HuH-7.5 (cell line): Measurements from ENCODE around the gene FGF8.
A peak's percentile ranks its signal among the peaks of the same experiment; 100 is the strongest.
"Not testable (repeated sequence)": the region's sequence is repeated elsewhere in the genome, so short reads cannot be mapped to it uniquely, and the experiment has no call there.

ENCODE experiments used
- DNase-seq: peaks from one replicate; pipeline ENCODE4 v3.0.0; 2011; ENCODE audit warnings: low spot score

FGF8 gene, protein sequence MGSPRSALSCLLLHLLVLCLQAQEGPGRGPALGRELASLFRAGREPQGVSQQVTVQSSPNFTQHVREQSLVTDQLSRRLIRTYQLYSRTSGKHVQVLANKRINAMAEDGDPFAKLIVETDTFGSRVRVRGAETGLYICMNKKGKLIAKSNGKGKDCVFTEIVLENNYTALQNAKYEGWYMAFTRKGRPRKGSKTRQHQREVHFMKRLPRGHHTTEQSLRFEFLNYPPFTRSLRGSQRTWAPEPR

DNA sequence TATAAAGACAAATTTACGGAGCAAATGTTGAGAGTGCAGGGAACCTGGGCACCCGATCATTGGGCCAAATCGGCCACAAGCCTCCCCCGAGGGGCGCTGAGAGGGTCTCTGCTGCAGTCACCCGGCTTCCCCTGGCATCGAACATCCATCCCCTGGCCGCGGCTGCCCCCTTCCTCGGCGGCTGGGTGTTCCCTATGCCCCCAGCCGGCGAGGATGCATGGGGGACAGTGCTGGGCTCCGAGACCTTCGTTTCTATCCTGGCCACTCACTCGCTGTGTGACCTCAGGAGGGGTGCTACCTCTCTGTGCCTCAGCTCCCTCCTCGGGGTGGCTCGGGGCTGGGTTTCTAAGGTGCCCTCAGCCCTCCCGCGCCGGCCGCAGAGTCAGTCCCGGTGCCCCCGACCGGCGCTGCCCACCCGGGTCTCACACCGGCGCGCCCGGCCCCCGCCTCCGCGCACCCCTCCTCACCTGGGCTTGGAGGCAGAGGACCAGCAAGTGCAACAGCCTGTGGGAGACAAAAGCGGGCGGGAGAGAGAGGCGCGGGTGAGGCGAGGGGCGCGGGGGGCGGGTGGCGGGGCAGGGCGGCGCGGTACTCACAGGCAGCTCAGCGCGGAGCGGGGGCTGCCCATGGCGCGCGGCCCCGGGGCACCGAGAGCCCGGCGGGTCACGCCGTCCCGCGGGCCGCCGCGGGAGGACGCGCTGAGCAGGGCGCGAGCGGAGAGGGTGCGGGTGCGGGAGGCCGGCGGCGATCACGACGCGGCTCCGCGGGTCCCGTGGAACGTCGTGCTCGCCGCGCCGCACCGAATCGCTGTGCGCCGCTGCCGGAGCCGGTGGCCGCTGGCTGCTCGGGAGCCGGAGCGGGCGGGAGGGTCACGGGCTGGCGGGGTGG is at the start of gene FGF8:
FGF8 (minus strand) TSS at position 842 of the 888 bp plus-strand sequence; CDS start at position 628, 214 bp downstream.
- DNase-seq = no peak

DNA sequence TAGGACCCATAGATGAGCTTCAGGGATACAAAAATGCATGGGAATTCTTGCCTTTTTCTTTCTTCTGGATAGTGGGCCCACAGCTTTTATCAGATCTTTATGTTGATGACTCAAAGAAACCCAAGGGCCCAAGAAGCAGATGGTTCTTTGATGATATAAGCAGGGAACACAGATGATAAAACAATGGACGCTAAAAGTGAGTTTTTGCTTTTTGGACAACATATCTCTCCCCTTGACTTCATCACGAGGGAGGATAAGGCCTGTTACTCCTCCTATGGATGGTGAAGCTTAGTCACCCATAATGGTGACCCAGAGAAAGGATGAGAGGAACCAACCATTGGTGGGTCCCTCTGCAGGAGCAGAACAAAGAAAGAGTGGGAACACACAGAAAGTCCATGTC is 48.8 kb upstream of the FGF8 start:
- DNase-seq = no peak

DNA sequence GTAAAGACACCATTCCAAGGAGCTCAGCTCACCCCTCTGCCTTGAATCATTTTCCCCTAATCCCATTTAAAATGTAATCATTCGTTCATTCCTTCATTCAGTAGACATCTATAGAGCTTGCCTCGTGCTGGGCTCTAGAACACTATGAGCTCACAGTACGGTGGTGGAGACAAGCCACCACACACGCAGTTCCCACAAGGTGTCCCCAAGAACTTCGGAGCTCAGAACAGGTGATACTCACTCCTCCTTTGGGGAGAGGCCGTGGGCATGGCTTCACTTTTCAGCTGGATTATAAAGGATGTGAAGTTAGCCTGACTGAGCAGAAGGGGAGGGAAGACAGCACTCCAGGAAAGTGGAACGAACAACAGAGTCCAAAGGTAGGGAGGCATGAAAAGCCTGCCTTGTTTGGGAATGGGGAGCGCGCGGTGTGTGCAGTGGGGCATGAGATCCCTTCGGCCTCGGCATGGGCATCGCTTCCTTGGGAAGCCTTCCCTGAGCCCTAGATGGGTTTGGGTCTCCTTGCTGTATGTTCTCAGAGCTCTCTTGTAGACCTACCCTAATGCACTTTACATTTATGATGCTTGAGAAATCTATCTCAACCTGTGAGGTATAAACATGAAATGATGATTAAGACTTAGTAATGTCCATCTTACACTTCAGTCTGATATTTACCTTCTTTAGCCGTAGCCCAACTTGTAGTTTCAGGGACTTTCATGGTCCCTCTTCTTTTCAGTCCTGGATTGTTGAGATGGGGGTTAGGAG is 43.1 kb upstream of the FGF8 start:
- DNase-seq = no peak

DNA sequence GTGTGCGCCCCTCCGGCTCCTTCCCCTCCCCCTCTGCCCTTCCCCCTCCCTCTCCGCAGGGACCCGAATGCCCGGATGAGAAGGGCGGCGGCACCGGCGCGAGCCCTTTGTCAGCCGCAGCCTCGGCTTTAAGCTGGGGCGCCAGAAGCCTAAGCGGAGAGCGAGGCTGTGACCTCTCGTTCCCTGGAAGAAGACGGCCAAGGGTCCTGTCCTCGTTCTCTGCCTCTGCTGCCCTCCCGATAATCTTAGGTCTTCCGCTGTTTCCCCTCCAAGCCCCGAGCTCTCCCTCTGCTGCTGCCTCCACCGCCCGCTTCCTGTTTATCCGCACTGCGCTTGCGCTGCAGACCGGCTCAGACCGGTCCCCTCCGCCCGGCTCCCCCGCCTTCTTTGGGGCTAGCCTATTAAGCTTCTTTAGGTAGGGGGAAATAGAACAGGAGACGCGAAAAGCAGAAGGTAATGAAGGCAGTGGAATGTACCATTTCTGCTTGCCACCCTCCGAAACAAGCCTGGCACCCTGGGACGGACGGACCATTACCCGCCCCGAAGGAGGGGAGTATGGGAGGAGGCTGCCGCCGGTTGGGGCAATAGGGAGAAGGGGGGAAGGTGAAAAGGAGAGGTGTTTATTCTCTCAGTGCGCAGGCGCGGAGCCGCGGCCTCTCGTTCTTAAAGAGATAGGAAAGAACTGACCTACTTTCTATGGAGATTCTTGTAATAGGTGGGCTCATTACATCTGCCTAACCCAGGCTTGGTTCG is 42.4 kb upstream of the FGF8 start, which contains the start of gene OGA:
OGA (minus strand) TSS at position 326 of the 753 bp plus-strand sequence. CDS start 422 bp downstream, outside the sequence.
- DNase-seq = peak; percentile 92

DNA sequence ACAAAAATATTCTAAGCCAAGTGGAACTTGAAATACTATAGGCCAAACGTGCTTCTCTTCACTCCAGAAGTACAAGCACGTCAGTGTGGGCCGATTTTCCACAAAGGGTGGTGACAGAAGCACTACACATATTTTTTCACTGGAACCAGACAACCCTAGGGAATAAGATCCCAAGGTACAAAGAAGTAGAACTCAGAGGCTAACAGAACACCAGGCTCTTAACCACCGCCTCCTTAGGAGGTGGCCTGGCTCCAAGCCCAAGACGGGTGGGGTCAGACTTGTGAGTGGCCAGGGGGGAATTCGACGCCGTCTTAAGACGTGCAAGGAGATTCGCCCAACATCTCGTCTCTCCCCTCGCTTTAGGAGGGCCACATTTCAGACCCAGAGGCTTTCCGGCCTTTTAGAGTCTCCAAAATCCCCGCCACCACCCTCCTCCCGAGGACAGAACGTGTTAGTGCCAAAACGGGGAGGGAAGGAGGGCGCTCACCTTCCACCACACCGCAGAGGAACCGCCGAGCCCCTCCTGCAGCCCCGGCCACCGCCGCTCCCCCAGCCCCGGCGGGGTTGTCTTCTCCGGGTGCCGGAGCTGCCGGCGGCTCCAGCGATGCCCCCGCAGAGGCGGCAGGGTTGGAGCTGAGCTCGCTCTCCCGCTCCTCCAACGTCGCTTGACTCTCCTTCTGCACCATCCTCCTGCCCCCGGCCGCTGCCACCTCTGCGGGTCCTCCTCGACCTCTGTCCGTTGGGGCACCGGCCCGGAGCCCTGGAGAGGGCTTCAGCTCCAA is 41.6 kb upstream of the FGF8 start:
- DNase-seq = no peak

DNA sequence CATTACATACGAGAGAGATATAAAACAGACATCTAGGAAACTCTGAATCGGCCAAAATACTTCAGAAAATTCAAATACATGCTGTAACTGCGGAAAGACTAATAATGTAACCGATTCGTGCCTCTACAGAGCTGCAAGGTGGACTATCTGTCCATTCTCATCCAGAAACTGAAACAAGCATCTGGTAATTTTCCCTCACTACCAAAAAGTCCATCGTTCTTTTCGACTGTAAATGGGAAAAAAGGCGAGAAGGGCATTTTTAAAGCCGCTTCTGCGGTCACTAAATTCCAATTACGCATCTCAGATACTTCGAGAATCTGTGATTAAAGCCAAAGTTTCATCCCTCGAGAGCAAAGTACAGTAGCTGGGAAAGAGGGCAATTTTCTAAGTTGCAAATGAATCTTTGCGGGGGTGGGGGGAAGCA is 41.0 kb upstream of the FGF8 start:
- DNase-seq = no peak

DNA sequence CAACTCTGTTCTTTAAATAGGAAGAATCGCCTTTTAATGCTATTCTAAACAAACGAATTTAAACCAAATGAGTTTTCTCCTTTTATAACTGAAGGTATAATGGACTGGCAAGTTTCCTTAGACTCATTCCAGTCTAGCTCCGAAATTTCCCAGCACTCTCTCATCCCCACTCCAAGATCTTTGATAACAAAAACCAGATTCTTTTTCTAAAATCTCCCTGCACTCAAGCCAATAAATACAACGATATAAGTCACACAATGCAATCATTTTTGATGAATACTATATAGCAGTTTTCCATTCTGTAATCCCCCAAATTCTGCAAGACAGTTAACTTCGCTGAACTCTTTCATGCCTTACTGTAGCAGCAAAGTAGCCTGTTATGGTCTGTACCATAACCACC is 40.5 kb upstream of the FGF8 start:
- no peak for DNase-seq

DNA sequence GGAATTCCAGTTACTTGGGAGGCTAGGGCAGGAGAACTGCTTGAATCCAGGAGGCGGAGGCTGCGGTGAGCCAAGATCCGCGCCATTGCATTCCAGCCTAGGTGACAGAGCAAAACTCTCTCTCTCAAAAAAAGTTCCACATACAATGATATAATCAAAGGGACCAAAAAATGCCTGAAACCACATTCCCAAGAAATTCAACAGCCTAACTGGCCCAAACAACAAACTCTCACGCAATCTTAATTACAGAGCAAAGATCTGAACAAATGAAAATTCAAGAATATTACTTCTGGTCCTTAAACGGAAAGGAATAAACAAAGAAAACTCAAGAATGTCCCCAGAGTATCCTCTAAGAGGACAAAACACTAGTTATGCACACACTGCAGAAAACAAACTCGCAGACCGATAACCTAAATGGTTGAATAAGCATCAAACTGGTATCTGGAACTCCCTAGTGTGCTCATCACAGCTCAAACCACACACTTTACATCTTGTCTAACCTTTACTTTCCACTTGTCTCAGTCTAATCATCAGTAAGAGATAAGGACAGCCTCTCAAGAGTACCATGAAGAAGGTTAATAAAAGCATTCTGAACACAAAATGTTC is 38.7 kb upstream of the FGF8 start:
- no peak for DNase-seq

DNA sequence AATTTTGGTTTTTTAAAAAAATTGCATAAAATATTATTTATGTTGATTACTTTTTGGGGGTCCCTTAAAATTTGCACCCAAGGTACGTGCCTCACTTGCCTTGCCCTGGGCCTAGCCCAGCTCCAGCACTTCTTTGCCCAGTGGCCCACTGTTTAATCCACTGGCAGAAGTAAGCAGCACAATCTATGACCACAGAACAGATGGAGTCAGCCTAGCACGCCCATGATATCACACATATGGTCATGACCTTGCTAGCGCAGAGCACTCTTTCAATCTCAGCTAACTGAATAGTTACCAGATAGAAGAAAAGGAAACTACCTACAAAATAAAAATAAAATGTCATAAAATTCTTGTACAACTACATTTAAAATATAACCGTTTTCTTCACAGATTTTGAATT is 36.7 kb upstream of the FGF8 start:
- no peak for DNase-seq

DNA sequence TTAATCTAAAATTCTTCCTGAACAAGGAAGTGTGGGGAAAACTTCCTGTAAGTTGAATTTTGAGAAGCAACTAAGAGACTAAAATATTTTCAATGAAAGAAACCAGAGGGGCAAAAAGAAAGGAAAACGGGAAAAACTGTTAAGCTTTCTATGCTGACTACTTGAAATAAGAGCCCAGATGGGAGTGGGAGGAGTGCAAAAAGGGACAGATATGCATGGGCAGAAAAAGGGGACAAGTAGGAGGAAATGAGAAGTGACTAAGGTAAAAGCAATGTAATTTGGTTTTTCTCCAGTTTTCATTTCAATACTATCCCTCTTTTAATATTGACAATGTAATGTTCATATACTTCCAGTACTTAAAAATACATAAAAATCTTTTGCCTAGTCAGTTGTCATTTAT is 31.2 kb upstream of the FGF8 start:
- no peak for DNase-seq

DNA sequence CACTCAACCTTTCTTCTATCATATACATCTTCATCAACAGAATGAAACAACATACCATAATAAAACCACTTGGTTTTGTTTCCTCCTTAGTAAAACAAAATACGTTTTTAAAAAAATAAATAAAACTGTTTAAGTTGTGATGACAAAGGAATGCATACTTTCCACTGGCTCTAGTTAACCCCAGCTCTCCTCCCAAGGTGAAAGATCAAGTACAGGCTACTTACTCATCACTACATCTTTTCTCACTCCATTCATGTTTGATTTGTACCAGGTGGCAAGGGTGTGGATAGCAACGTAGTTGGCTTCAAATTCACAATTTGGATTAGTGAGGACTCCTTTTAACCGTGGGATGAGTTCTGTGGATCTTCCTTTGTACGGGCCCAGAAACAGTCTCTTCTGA is 27.6 kb upstream of the FGF8 start:
- no peak for DNase-seq

DNA sequence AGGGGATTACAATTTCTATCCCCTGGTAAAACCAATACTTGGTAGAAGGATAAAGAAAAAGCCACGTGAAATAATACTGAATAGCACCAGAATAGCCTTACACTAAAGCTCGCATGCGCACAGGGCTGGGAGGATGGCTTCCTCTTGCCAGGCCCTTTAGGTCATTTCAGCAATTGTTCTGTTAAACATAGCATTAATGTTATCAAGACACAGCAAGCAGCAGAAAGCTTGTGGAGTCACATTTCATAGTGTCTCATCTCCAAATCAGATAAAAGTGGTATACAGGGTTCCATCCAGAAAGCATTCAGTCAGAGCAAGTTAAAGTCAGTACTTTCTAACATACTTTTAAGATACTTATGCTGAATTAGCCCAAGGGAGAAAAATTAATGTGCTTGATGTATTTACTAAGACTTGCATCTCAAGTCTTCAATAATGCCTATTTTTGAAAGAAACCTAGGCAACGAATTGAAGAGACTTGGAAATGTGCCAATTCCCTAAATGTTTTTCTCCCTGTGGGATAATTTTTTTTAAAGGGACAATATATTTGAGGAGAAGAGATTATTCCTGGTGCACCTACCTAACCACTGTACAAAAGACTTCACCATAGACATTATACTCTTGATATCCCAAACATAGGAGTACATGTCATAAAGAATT is 21.6 kb upstream of the FGF8 start:
- DNase-seq = no peak

DNA sequence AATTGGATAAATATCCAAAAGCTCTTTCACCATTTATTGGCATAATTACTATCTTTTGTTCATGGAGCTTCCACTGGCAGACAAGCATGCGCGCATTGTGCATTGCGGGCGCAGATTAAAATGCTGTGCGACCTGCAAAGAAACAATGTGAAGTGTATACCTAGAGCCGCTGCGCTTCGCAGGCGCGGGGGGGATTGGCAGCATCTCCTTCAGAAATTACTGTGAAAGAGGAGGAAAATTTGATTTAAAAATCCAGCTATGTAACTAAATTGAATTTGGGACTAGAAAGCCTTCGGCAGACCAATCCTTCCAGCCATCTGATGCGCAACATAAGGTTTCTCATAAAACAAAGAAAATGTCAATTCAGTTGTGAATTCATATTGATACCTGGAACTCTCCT is 17.6 kb upstream of the FGF8 start:
- no peak for DNase-seq

DNA sequence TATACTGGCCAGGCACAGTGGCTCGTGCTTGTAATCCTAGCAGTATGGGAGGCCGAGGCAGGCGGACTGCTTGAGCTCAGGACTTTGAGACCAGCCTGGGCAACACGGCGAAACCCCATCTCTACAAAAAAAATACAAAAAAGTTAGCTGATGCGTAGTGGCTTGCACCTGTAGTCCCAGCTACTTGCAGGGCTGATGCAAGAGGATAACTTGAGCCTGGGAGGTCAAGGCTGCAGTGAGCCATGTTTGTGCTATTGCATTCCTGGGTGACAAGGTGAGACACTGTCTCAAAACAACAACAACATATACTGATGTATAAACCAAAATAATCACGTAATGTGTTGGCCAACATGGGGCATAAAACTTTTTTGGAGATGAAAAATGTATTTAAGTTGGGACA is 13.8 kb upstream of the FGF8 start:
- DNase-seq = no peak

DNA sequence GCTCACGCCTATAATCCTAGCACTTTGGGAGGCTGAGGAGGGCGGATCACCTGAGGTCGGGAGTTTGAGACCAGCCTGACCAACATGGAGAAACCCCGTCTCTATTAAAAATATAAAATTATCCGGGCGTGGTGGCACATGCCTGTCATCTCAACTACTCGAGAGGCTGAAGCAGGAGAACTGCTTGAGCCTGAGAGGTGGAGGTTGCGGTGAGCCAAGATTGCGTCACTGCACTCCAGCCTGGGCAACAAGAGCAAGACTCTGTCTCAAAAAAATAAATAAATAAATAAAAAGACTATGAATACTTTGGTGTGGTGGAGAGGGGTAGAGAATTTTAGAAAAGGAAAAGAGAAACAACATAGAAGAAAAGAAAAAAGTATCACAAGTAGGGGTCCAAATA is 13.3 kb upstream of the FGF8 start:
- not testable (repeated sequence) for DNase-seq

DNA sequence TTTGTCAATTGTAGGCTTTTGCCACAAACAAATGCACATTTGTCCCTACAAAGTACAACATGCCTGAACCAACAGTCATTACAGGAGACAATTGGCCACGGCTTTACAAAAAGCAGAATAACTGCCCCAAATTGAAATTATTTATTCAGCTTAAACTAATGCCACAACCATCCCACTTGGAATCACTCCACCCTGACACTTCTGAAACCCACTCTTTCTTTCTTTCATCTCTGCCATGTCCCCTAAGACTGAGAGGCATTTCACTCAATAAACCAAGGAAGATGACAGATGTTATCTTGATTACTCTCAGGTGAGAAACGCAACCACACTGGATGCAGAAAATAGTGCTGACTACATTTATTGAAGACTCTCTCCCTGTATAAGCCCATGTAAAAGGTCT is 9.9 kb upstream of the FGF8 start:
- DNase-seq = no peak

DNA sequence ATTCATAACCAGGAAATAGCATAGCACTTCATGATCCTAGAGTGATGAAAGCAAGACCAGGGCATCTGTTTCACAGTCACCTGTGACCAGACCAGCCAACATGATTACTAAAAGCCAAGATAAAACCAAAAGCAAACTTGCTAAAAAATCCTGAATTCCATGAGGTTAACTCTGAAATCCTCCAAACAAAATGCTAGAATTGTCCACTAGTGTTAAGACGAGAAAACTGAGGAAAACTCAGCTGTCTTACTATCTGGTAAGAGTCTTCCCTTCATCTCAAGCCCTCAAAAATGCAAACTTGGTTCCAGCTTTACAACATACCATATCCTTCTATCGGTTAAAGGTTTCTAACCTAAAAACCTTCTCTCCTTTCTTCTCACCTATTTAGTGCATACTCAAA is 8.6 kb upstream of the FGF8 start:
- DNase-seq = no peak

DNA sequence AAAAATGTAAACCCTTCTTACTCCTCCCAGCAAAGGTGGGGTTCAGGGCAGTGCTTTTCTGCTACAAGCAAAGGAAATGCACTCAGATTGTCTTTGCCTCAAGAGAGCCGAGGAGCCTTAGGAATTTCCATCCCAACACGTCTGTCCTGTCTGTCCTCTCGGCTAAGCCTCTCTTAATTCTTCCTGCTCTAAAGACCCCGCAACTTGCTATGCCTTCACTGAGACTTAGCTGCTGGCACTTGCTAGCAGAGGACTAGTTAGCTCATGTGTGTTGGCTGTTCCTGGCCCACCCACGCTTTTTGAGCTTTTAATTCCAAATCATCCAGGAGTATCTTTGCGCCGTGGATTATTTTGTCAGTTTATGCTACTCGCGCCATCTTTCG is 7.8 kb upstream of the FGF8 start:
- no peak for DNase-seq

DNA sequence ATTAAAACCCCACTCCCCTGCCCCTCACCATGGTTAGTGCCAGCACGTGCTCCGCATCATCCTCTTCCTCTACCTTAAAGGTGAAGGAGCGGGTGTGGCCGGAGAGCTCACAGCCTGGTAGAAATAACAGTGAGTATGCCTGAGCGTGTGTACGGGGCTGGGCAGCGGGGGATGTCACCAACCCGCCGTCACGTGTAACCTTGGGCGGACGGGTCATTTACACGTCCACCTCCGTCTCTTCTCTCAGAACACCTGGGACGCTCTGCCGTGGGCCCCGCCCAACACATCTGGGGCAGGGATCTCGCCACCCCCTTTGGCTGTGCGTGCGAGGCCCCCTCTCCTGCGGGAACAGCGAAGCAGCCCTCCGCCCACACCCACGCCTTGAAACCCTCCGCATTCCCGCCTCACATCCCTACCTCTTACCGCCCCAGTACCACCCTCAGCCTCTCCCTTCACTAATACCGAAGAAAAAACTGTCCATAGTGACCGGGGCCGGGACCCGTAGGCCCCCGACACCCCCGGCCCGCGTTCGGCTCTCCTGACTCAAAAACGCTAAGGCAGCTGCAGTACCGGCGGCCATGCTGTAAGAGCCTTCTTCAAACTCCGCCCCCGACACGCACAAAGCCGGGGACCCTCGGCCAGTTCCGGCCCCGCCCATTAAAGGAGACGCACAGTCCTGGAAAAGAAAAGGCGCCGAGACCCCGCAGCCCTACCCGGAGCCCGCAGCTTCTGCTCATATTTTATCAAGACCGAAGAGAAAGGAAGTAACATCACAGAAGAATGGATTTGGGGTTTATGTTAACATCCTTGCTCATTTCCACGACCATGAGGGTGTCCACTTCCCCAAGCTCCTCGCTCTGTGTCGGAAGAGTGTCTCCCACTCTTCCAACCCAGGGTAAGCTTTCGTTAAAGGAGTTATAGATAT is 7.2 kb upstream of the FGF8 start, which contains the start of gene NPM3:
NPM3 (minus strand) TSS at position 636 of the 925 bp plus-strand sequence; CDS start at position 580, 56 bp downstream.
- peak; percentile 90 for DNase-seq
